OCI-LY7 (cell line): ENCODE results near the gene PHACTR4. TPM values are rescaled to one million over a fixed set of nuclear protein-coding genes. Genes with fewer than 3 reads are reported as not detected.

Experiments
- BruUV-seq: library from RNA; stranded (reverse); fragments of 400-500 nt; replicated peaks from 2 replicates; lab custom pipeline; 2021; lab: Mats Ljungman, UMichigan
- CTCF ChIA-PET: fragments of 300-600 bp; sonication (Branson Sonifier 250); formaldehyde crosslinking; loops from one replicate; lab custom pipeline; 2022; ENCODE audit warnings: antibody characterized with exemption; ENCODE audit not compliant: unreplicated experiment; lab: Charles Lee
- POLR2A ChIA-PET: fragments of 300-600 bp; sonication (Branson Sonifier 250); formaldehyde crosslinking; loops from one replicate; lab custom pipeline; 2022; ENCODE audit warnings: antibody characterized with exemption; lab: Charles Lee
- DNase-seq: peaks from one replicate; pipeline ENCODE4 v3.0.0-alpha.2; 2015; ENCODE audit warnings: low spot score
- H2AFZ ChIP-seq: fragments of 200-600 bp; sonication (generic), shearing (Covaris generic); 2 replicates; pipeline ENCODE4 v1.6.1; 2014; ENCODE audit warnings: mild to moderate bottlenecking, antibody characterized with exemption, low read length, moderate library complexity
- H3K27ac ChIP-seq: fragments of 200-600 bp; sonication (generic); 2 replicates; pipeline ENCODE4 v1.5.1; 2014; ENCODE audit warnings: mixed run types, low read depth, mild to moderate bottlenecking, moderate library complexity, low read length, inconsistent platforms; ENCODE audit not compliant: poor library complexity, severe bottlenecking
- H3K36me3 ChIP-seq: fragments of 200-600 bp; sonication (generic); 2 replicates; pipeline ENCODE4 v1.6.1; 2014; ENCODE audit warnings: mild to moderate bottlenecking, antibody characterized with exemption, low read length, moderate library complexity, mixed read lengths; ENCODE audit not compliant: insufficient read depth
- H3K4me1 ChIP-seq: fragments of 200-600 bp; sonication (generic); 2 replicates; pipeline ENCODE4 v1.5.1; 2014; ENCODE audit warnings: mild to moderate bottlenecking, low read length; ENCODE audit not compliant: insufficient read depth, poor library complexity, severe bottlenecking
- H3K4me2 ChIP-seq: fragments of 200-600 bp; sonication (generic); 2 replicates; pipeline ENCODE4 v1.6.1; 2014; ENCODE audit warnings: mild to moderate bottlenecking, low read length
- H3K4me3 ChIP-seq: fragments of 200-600 bp; sonication (generic); 2 replicates; pipeline ENCODE4 v1.5.1; 2014; ENCODE audit warnings: mild to moderate bottlenecking, low read depth, low read length; ENCODE audit not compliant: poor library complexity, severe bottlenecking
- H3K79me2 ChIP-seq: fragments of 200-600 bp; sonication (generic); 2 replicates; pipeline ENCODE4 v1.6.1; 2016; ENCODE audit warnings: low read depth, mild to moderate bottlenecking, low read length, moderate library complexity, mixed read lengths; ENCODE audit not compliant: insufficient read depth
- H3K9me2 ChIP-seq: fragments of 200-600 bp; sonication (generic); 2 replicates; pipeline ENCODE4 v1.6.1; 2016; ENCODE audit warnings: mild to moderate bottlenecking, low read length, mixed read lengths; ENCODE audit not compliant: insufficient read depth
- H3K9me3 ChIP-seq: fragments of 200-600 bp; sonication (generic); 2 replicates; pipeline ENCODE4 v1.6.1; 2014; ENCODE audit warnings: mild to moderate bottlenecking, mixed run types, low read length, mixed read lengths
- H4K20me1 ChIP-seq: fragments of 200-600 bp; sonication (generic); 2 replicates; pipeline ENCODE4 v1.6.1; 2014; ENCODE audit warnings: mild to moderate bottlenecking, antibody characterized with exemption, low read length, moderate library complexity, mixed read lengths; ENCODE audit not compliant: insufficient read depth
- EZH2phosphoT487 ChIP-seq: fragments of 200-600 bp; sonication (generic); IDR thresholded peaks from 2 replicates; pipeline ENCODE4 v1.6.1; 2018; ENCODE audit warnings: low read depth, borderline replicate concordance, mild to moderate bottlenecking, mixed run types, antibody characterized with exemption, low read length, moderate library complexity, mixed read lengths
- intact Hi-C: fragments of 100-400 bp; cut with micrococcal nuclease; formaldehyde crosslinking; loops from one replicate; pipeline ENCODE4 v1.10.0; 2022; ENCODE audit not compliant: unreplicated experiment
- total RNA-seq, 2 experiments: library from RNA; depleted of rRNA in 1 of 2; stranded (reverse); fragments of >200 nt in 1 of 2; shearing (Covaris generic) in 1 of 2; gene quantifications; 2 replicates each; pipeline ENCODE4 v1.2.3, GENCODE V29; 2014 to 2022
- TF ChIP-seq, protein P1 (sequence below): fragments of 200-600 bp; sonication (generic); conservative IDR thresholded peaks from 2 replicates; pipeline ENCODE4 v1.5.1; 2014; ENCODE audit warnings: mild to moderate bottlenecking, antibody characterized with exemption, low read length, moderate library complexity, mixed read lengths

PHACTR4 gene
- total RNA-seq, 2 experiments from 2014 or later = 17.8 to 44.9 TPM

DNA sequence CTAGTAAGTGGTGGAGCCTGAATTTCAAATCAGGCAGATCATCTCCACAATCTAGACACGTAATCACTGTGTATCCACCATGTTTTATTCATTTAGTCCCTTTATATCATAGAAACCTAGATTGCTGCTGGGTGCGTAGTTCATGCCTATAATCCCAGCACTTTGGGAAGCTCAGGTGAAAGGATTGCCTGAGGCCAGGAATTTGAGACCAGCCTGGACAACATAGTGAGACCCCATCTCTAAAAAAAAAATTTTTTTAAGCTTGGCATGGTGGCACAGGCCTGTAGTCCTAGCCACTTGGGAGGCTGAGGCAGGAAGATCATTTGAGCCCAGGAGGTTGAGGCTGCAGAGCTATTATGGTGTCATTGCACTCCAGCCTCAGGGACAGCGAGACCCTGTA, 30.6 kb upstream of the PHACTR4 start:
- Histone ChIP-seq H3K79me2 (no peaks in the 10 kb centered on the region), H4K20me1 (no peaks in the 10 kb centered on the region), H3K4me2 (no peak overlapping the region), H2AFZ (no peak overlapping the region), H3K9me2 (no peaks in the 10 kb centered on the region), H3K4me1 (no peaks in the 10 kb centered on the region), H3K27ac (no peak overlapping the region), H3K36me3 (peaks cover 15% of the 10 kb centered on the region), H3K9me3 (no peaks in the 10 kb centered on the region), H3K4me3 (no peak overlapping the region)
- TF ChIP-seq, protein P1, sequence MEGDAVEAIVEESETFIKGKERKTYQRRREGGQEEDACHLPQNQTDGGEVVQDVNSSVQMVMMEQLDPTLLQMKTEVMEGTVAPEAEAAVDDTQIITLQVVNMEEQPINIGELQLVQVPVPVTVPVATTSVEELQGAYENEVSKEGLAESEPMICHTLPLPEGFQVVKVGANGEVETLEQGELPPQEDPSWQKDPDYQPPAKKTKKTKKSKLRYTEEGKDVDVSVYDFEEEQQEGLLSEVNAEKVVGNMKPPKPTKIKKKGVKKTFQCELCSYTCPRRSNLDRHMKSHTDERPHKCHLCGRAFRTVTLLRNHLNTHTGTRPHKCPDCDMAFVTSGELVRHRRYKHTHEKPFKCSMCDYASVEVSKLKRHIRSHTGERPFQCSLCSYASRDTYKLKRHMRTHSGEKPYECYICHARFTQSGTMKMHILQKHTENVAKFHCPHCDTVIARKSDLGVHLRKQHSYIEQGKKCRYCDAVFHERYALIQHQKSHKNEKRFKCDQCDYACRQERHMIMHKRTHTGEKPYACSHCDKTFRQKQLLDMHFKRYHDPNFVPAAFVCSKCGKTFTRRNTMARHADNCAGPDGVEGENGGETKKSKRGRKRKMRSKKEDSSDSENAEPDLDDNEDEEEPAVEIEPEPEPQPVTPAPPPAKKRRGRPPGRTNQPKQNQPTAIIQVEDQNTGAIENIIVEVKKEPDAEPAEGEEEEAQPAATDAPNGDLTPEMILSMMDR = no peak
- no peak for TF ChIP-seq EZH2phosphoT487
- CTCF ChIA-PET = no interaction called here
- POLR2A ChIA-PET = interaction anchor here (1.5 kb wide), 1 partner anchor 10 kb away, joined by 7 read pairs; the partner anchor contains the start of gene MED18
- no peak for DNase-seq
- no TSS peak for BruUV-seq
- intact Hi-C loops = no loop called here

DNA sequence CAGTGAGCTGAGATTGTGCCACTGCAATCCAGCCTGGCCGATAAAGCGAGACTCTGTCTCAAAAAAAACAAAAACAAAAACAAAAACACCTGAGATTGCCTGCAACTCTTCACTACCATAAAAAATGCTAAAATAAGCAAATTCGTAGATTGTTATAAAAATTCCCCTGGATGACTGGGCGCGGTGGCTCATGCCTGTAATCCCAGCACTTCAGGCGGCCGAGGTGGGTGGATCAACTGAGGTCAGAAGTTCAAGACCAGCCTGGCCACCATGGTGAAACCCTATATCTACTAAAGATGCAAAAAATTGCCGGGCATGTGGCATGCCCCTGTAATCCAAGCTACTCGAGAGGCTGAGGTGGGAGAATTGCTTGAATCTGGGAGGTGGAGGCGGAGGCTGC, 30.0 kb upstream of the PHACTR4 start:
- Histone ChIP-seq H3K27ac (no peak overlapping the region), H3K4me2 (no peak overlapping the region), H3K36me3 (peaks cover 9% of the 10 kb centered on the region; the same call in 1 of the 2 replicates), H3K9me3 (no peaks in the 10 kb centered on the region), H3K4me3 (no peak overlapping the region), H3K4me1 (no peaks in the 10 kb centered on the region), H3K9me2 (no peaks in the 10 kb centered on the region), H3K79me2 (no peaks in the 10 kb centered on the region), H2AFZ (no peak overlapping the region), H4K20me1 (no peaks in the 10 kb centered on the region)
- ChIA-PET CTCF (no interaction called here), POLR2A (interaction anchor here (0.6 to 1.5 kb wide), 2 partner anchors 10 to 666 kb away, joined by 3 to 7 read pairs; partner anchors contain the start of gene MED18)
- intact Hi-C loops = no loop called here
- TF ChIP-seq, protein P1 = no peak
- no peak for TF ChIP-seq EZH2phosphoT487
- no TSS peak for BruUV-seq
- no peak for DNase-seq

DNA sequence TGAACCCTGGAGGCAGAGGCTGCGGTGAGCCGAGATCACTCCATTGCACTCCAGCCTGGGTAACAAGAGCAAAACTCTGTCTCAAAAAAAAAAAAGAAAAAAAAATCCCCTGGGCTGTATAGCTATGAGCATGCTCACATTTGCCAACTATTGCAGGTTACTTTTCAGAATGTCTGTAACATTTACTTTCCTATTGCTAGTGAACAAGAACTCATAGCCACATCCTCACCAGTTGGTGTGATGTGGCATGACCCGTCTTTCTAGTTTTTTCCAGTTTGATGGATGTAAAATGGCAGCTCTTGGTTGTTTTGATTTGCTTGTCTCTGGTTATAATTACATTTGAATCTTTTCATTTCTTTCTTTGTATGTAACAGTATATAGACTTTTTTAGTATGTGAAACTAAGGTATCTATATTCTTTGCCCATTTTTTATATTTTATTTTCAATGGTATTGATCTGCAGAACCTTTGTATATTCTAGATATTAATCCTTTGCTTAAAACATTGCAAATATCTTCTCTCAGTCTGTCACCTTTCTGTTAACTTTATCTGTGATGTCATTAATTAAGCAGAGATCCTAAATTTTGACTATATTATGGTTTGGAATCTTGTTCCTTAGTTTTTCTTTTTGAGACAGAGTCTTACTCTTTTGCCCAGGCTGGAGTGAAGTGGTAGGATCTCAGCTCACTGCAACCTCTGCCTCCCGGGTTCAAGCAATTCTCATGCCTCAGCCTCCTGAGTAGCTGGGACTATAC, 29.1 kb upstream of the PHACTR4 start:
- BruUV-seq = no TSS peak
- peaks cover under 1% of the 10 kb centered on the region; the same call in 1 of the 2 replicates for H3K36me3 ChIP-seq
- TF ChIP-seq EZH2phosphoT487 = no peak
- TF ChIP-seq, protein P1 = no peak
- no peaks in the 10 kb centered on the region for H3K9me3 ChIP-seq
- ChIA-PET CTCF (no interaction called here), POLR2A (interaction anchor here (0.6 to 1.5 kb wide), 7 partner anchors 9 to 806 kb away, joined by 3 to 7 read pairs (median 3); partner anchors contain the start of gene MED18)
- no peaks in the 10 kb centered on the region for H4K20me1 ChIP-seq
- intact Hi-C loops = no loop called here
- no peak for DNase-seq
- no peak overlapping the region for H2AFZ ChIP-seq
- H3K27ac ChIP-seq = no peak overlapping the region
- H3K4me2 ChIP-seq = no peak overlapping the region
- H3K79me2 ChIP-seq = no peaks in the 10 kb centered on the region
- H3K9me2 ChIP-seq = no peaks in the 10 kb centered on the region
- H3K4me3 ChIP-seq = no peak overlapping the region
- H3K4me1 ChIP-seq = no peaks in the 10 kb centered on the region
